ENCODE measurements around the gene MLF1. TPM values are rescaled to one million over a fixed set of nuclear protein-coding genes. Genes with fewer than 3 reads are reported as not detected.

Gene MLF1
- total RNA-seq, 1 experiment from 2014 or later: 20.4 TPM

- no peaks in the 10 kb centered on the region for H3K23me2 ChIP-seq (ENCODE audit: insufficient read length, low read depth, low read length, poor library complexity, severe bottlenecking)
- WGBS (ENCODE audit: extremely low coverage, insufficient read length, low lambda C conversion rate): no CpG with 5 or more reads among the region's 2 CpGs
- 0 out of 4 replicates have a peak, but pooled peaks cover 0 to under 1% of the 10 kb centered on the region in 2 experiments for H3K4me1 Mint-ChIP-seq
Observed at GRCh38 chr3:158651192-158651591, 80.2 kb downstream of the MLF1 start.

More at GRCh38 chr3:158651192-158651591, 80.2 kb downstream of the MLF1 start:
- no peaks in the 10 kb centered on the region for H3K9me3 ChIP-seq (ENCODE audit: control insufficient read depth, low read depth, low read length)
- no peak overlapping the region for H3K56ac ChIP-seq (ENCODE audit: insufficient read length, low read depth, low read length)
- TF ChIP-seq CTCF (conservative IDR thresholded peaks at IDR 0.05): no peak
- no peak overlapping the region for H2AFZ ChIP-seq (ENCODE audit: low read length)
- H3K36me3 Mint-ChIP-seq (ENCODE audit: insufficient read depth in 1 of 3, low read depth in 3 of 3): peaks cover 16 to 73% (median 46%) of the 10 kb centered on the region in 3 experiments; a peak in 6 of 7 replicates
- H3K23ac ChIP-seq (ENCODE audit: insufficient read length, low read depth, low read length): no peak overlapping the region
- no peak overlapping the region for H2BK20ac ChIP-seq (ENCODE audit: low read depth, low read length, poor library complexity, severe bottlenecking)
- H3K9me3 Mint-ChIP-seq: no peaks in the 10 kb centered on the region
- H3K79me2 ChIP-seq (ENCODE audit: insufficient read depth, low read length): no peaks in the 10 kb centered on the region
- H3K4me2 ChIP-seq (ENCODE audit: insufficient read depth, insufficient read length, low read length): no peak overlapping the region
- no peak overlapping the region for H2AK5ac ChIP-seq (ENCODE audit: insufficient read length, low read length)
- H2BK15ac ChIP-seq (ENCODE audit: low read depth, low read length): no peak overlapping the region
- H3K27me3 Mint-ChIP-seq (ENCODE audit: low read depth): no peaks in the 10 kb centered on the region
- no peak overlapping the region for H3K27ac Mint-ChIP-seq
- peaks cover 3% of the 10 kb centered on the region for H3K79me1 ChIP-seq (ENCODE audit: insufficient read depth, low read depth, low read length, poor library complexity, severe bottlenecking)
- H4K20me1 ChIP-seq (ENCODE audit: control insufficient read depth, insufficient read depth, insufficient read length): no peaks in the 10 kb centered on the region
- H4K5ac ChIP-seq (ENCODE audit: insufficient read length, low read depth, low read length): no peak overlapping the region
- no peak overlapping the region for H3K9ac ChIP-seq (ENCODE audit: extremely low read depth, insufficient read length, low read length)
- H2BK120ac ChIP-seq (ENCODE audit: low read depth, low read length, poor library complexity, severe bottlenecking): no peak overlapping the region
- no peak for DNase-seq
- no peak overlapping the region for H3K27ac ChIP-seq (ENCODE audit: insufficient read length, low read depth, low read length)
- no peak overlapping the region for H4K8ac ChIP-seq (replicated peaks; ENCODE audit: insufficient read length, low read depth, low read length)
- no peak overlapping the region for H3K4ac ChIP-seq (ENCODE audit: low read depth, low read length)
- H3K4me3 Mint-ChIP-seq: no peak overlapping the region
- no peak overlapping the region for H3T11ph ChIP-seq (ENCODE audit: low read length)
- no peaks in the 10 kb centered on the region for H3K4me1 ChIP-seq (ENCODE audit: insufficient read depth, low read length)
- no peak overlapping the region for H3K18ac ChIP-seq (ENCODE audit: insufficient read length, low read depth, low read length)
- H3K27me3 ChIP-seq (ENCODE audit: insufficient read depth, low read length): no peaks in the 10 kb centered on the region
- H3K14ac ChIP-seq (ENCODE audit: insufficient read depth, low read length): no peak overlapping the region
- no peak overlapping the region for H2BK12ac ChIP-seq (ENCODE audit: insufficient read length, low read depth, low read length)
- H2BK5ac ChIP-seq (ENCODE audit: insufficient read length, low read length): no peak overlapping the region
- H4K91ac ChIP-seq (ENCODE audit: insufficient read length, low read depth, low read length): no peak overlapping the region
